Neural crest cell (in vitro differentiated cells): ENCODE results near the gene ZBTB18. TPM values are rescaled to one million over a fixed set of nuclear protein-coding genes. Genes with fewer than 3 reads are reported as not detected.

Experiments
- DNase-seq: peaks from one replicate; pipeline ENCODE4 v3.0.0; 2021; ENCODE audit warnings: low read depth, mixed read lengths, low spot score
- H3K27ac Mint-ChIP-seq: one replicate; pipeline ENCODE4 v1.8.0; 2021; ENCODE audit warnings: mild to moderate bottlenecking, mixed read lengths; ENCODE audit not compliant: unreplicated experiment
- H3K27me3 Mint-ChIP-seq: 2 replicates; pipeline ENCODE4 v1.8.0; 2021; ENCODE audit warnings: low read depth, mild to moderate bottlenecking, mixed read lengths
- H3K36me3 Mint-ChIP-seq: 2 replicates; pipeline ENCODE4 v1.8.0; 2021; ENCODE audit warnings: low read depth, mild to moderate bottlenecking, mixed read lengths
- H3K4me1 Mint-ChIP-seq: 2 replicates; pipeline ENCODE4 v1.8.0; 2021; ENCODE audit warnings: mixed read lengths
- H3K4me3 Mint-ChIP-seq: one replicate; pipeline ENCODE4 v1.8.0; 2021; ENCODE audit warnings: mild to moderate bottlenecking, mixed read lengths
- H3K9me3 Mint-ChIP-seq: 2 replicates; pipeline ENCODE4 v1.8.0; 2021; ENCODE audit warnings: mixed read lengths
- total RNA-seq: library from RNA; stranded (reverse); gene quantifications from 2 replicates; pipeline ENCODE4 v1.2.1, GENCODE V29; 2021
- TF ChIP-seq, protein P1 (sequence below): fragments of 200-600 bp; sonication (generic); conservative IDR thresholded peaks from 2 replicates; pipeline ENCODE4 v1.5.0; 2021; ENCODE audit warnings: antibody characterized with exemption, mild to moderate bottlenecking

Gene ZBTB18
- total RNA-seq, 1 donor from 2014 or later: 29.3 TPM

DNA sequence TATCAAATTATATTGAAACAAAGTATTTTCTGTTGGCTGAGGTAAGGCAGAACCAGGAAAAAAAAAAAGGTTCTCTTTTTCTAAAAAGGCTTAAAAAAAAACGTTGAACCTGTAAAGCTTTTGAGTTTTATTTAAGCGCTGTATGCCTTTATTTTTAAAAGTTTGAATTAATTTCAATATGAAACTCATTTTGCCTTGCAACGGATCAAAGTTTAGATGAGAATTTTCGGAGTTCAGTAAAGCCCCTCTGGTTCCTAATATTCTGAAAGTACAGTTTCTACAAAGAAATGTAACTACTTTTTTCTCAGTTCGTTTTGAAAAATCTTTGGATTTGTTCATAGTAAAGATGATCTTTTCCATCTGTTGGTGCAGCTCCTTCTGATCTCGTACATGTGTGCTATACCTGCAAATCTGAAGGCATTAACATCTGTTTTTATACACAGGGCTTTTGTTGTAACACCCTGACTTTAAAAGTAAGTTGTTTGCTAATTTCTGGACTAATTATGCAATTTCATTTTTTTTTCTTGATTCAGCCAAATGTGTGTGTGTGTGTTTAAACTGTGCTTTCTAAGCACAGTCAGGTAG is 1.7 kb downstream of the ZBTB18 start:
- DNase-seq: no peak
- H3K36me3 Mint-ChIP-seq: no peaks in the 10 kb centered on the region
- peaks cover 27% of the 10 kb centered on the region for H3K4me1 Mint-ChIP-seq
- H3K4me3 Mint-ChIP-seq: no peak overlapping the region
- TF ChIP-seq, protein P1, sequence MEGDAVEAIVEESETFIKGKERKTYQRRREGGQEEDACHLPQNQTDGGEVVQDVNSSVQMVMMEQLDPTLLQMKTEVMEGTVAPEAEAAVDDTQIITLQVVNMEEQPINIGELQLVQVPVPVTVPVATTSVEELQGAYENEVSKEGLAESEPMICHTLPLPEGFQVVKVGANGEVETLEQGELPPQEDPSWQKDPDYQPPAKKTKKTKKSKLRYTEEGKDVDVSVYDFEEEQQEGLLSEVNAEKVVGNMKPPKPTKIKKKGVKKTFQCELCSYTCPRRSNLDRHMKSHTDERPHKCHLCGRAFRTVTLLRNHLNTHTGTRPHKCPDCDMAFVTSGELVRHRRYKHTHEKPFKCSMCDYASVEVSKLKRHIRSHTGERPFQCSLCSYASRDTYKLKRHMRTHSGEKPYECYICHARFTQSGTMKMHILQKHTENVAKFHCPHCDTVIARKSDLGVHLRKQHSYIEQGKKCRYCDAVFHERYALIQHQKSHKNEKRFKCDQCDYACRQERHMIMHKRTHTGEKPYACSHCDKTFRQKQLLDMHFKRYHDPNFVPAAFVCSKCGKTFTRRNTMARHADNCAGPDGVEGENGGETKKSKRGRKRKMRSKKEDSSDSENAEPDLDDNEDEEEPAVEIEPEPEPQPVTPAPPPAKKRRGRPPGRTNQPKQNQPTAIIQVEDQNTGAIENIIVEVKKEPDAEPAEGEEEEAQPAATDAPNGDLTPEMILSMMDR: no peak
- H3K27me3 Mint-ChIP-seq: no peaks in the 10 kb centered on the region
- no peaks in the 10 kb centered on the region for H3K9me3 Mint-ChIP-seq
- no peak overlapping the region for H3K27ac Mint-ChIP-seq

DNA sequence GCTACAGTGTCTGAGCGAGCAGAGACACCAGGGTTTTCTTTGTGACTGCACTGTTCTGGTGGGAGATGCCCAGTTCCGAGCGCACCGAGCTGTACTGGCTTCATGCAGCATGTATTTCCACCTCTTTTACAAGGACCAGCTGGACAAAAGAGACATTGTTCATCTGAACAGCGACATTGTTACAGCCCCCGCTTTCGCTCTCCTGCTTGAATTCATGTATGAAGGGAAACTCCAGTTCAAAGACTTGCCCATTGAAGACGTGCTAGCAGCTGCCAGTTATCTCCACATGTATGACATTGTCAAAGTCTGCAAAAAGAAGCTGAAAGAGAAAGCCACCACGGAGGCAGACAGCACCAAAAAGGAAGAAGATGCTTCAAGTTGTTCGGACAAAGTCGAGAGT is 2.7 kb downstream of the ZBTB18 start:
- H3K36me3 Mint-ChIP-seq: no peaks in the 10 kb centered on the region
- TF ChIP-seq, protein P1: no peak
- H3K27me3 Mint-ChIP-seq: no peaks in the 10 kb centered on the region
- H3K4me1 Mint-ChIP-seq: peaks cover 31% of the 10 kb centered on the region
- H3K4me3 Mint-ChIP-seq: no peak overlapping the region
- no peak overlapping the region for H3K27ac Mint-ChIP-seq
- no peaks in the 10 kb centered on the region for H3K9me3 Mint-ChIP-seq
- peak; percentile 48 for DNase-seq

DNA sequence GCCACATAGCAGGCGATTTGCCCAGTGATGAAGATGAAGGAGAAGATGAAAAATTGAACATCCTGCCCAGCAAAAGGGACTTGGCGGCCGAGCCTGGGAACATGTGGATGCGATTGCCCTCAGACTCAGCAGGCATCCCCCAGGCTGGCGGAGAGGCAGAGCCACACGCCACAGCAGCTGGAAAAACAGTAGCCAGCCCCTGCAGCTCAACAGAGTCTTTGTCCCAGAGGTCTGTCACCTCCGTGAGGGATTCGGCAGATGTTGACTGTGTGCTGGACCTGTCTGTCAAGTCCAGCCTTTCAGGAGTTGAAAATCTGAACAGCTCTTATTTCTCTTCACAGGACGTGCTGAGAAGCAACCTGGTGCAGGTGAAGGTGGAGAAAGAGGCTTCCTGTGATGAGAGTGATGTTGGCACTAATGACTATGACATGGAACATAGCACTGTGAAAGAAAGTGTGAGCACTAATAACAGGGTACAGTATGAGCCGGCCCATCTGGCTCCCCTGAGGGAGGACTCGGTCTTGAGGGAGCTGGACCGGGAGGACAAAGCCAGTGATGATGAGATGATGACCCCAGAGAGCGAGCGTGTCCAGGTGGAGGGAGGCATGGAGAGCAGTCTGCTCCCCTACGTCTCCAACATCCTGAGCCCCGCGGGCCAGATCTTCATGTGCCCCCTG is 3.3 kb downstream of the ZBTB18 start:
- no peaks in the 10 kb centered on the region for H3K27me3 Mint-ChIP-seq
- H3K4me1 Mint-ChIP-seq: peaks cover 31% of the 10 kb centered on the region
- H3K9me3 Mint-ChIP-seq: no peaks in the 10 kb centered on the region
- H3K36me3 Mint-ChIP-seq: no peaks in the 10 kb centered on the region
- DNase-seq: no peak
- H3K27ac Mint-ChIP-seq: no peak overlapping the region
- TF ChIP-seq, protein P1: no peak
- H3K4me3 Mint-ChIP-seq: no peak overlapping the region

DNA sequence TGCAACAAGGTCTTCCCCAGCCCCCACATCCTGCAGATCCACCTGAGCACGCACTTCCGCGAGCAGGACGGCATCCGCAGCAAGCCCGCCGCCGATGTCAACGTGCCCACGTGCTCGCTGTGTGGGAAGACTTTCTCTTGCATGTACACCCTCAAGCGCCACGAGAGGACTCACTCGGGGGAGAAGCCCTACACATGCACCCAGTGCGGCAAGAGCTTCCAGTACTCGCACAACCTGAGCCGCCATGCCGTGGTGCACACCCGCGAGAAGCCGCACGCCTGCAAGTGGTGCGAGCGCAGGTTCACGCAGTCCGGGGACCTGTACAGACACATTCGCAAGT is 3.8 kb downstream of the ZBTB18 start:
- TF ChIP-seq, protein P1: no peak
- Mint-ChIP-seq H3K27ac (no peak overlapping the region), H3K27me3 (no peaks in the 10 kb centered on the region), H3K36me3 (no peaks in the 10 kb centered on the region), H3K4me1 (peaks cover 31% of the 10 kb centered on the region), H3K4me3 (no peak overlapping the region), H3K9me3 (no peaks in the 10 kb centered on the region)
- DNase-seq: no peak

DNA sequence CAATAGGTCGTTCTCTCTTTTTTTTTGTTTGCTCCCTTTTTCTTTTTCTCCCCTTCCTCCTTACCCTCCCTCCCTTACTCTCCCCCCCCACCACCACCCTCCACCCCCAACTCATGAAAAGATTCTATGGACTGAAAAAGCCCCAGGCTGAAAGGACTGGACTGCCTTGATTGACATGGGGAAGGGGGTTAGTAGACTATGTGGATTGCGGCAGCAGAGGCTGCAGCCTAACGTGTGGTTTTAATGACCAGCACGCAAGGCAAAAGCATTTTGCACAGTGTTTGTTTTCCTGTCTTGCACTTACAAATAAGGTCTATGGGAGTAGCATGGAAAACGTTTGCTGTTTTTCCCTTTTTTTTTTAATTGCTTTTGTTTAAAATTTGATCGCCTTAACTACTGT is 5.5 kb downstream of the ZBTB18 start:
- no peaks in the 10 kb centered on the region for H3K36me3 Mint-ChIP-seq
- H3K27me3 Mint-ChIP-seq: no peaks in the 10 kb centered on the region
- peak overlapping the region; percentile 65 for H3K4me3 Mint-ChIP-seq
- no peak overlapping the region for H3K27ac Mint-ChIP-seq
- no peaks in the 10 kb centered on the region for H3K9me3 Mint-ChIP-seq
- TF ChIP-seq, protein P1: no peak
- DNase-seq: no peak
- H3K4me1 Mint-ChIP-seq: peaks cover 31% of the 10 kb centered on the region
